Duodenal mucosa (tissue), 2 donors: ENCODE data around the gene LSP1.

Experiments used
- H3K27ac ChIP-seq: one replicate; pipeline ENCODE4 v1.7.0; 2013; ENCODE audit warnings: low read depth, low read length
- H3K27me3 ChIP-seq, 2 donors: one replicate each; pipeline ENCODE4 v1.7.0; 2013; ENCODE audit warnings: low read length in 2 of 2, control low read depth in 1 of 2; ENCODE audit not compliant: insufficient read depth in 2 of 2, control insufficient read depth in 1 of 2
- H3K36me3 ChIP-seq, 2 donors: one replicate each; pipeline ENCODE4 v1.7.0; 2013; ENCODE audit warnings: low read length in 2 of 2, control low read depth in 1 of 2; ENCODE audit not compliant: insufficient read depth in 2 of 2, control insufficient read depth in 1 of 2
- H3K4me1 ChIP-seq, 2 donors: one replicate each; pipeline ENCODE4 v1.7.0; 2013; ENCODE audit warnings: low read length in 2 of 2, control low read depth in 1 of 2; ENCODE audit not compliant: insufficient read depth in 2 of 2, control insufficient read depth in 1 of 2
- H3K4me3 ChIP-seq, 2 donors: one replicate each; pipeline ENCODE4 v1.7.0; 2013; ENCODE audit warnings: low read length in 2 of 2, low read depth in 1 of 2
- H3K9ac ChIP-seq, 2 donors: one replicate each; pipeline ENCODE4 v1.7.0; 2013; ENCODE audit warnings: low read length in 2 of 2, low read depth in 1 of 2
- H3K9me3 ChIP-seq, 2 donors: one replicate each; pipeline ENCODE4 v1.7.0; 2013; ENCODE audit warnings: low read length in 2 of 2, control low read depth in 1 of 2; ENCODE audit not compliant: control insufficient read depth in 1 of 2

Gene LSP1

DNA sequence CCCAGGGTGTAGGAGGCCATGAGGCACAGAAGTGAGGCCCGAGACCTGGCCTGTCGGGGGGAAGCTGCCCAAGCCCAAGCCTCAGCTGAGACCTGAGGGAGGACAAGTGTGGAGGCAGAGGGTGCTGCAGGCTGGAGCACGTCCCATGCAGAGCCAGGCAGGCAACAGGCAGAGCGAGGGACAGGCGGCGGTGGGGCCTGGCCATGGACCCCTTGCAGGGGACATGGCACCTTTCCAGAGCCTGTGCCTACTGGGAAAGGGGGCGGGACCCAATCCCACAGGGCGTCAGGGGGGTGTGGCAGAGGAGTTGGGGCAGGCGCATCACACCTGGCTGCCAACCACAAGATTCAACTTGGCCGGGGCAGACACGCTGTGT is 9.8 kb upstream of the LSP1 start:
- Histone ChIP-seq H3K27me3 (no peaks in the 10 kb centered on the region), H3K4me1 (peaks cover 11 to 17% of the 10 kb centered on the region in 2 donors), H3K27ac (no peak overlapping the region), H3K9me3 (no peaks in the 10 kb centered on the region), H3K4me3 (no peak overlapping the region), H3K9ac (no peak overlapping the region), H3K36me3 (no peaks in the 10 kb centered on the region)

DNA sequence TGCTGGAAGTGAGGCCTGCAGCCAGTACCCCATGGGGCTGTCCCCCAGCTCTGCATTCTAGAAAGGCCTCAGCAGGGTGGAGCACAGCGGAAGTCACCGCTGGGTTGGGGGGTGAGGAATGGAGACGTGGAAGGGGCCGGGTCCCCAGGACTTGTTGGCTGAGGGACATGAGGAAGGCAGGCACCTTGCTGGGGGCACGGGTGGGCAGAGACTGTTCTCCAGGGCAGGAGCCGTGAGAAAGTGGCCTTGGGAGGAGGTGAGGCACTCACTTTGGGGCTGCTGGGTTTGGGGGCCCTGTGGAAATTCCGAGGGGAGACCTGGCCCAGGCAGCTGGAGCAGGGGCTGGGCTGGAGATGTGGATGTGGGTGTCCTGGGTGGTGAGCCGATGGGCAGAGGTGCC is 9.1 kb upstream of the LSP1 start:
- H3K27me3 ChIP-seq: no peaks in the 10 kb centered on the region
- H3K9ac ChIP-seq: no peak overlapping the region
- no peak overlapping the region for H3K4me3 ChIP-seq
- H3K27ac ChIP-seq: no peak overlapping the region
- H3K4me1 ChIP-seq: peaks cover 11 to 17% of the 10 kb centered on the region in 2 donors
- H3K36me3 ChIP-seq: no peaks in the 10 kb centered on the region
- H3K9me3 ChIP-seq: no peaks in the 10 kb centered on the region

DNA sequence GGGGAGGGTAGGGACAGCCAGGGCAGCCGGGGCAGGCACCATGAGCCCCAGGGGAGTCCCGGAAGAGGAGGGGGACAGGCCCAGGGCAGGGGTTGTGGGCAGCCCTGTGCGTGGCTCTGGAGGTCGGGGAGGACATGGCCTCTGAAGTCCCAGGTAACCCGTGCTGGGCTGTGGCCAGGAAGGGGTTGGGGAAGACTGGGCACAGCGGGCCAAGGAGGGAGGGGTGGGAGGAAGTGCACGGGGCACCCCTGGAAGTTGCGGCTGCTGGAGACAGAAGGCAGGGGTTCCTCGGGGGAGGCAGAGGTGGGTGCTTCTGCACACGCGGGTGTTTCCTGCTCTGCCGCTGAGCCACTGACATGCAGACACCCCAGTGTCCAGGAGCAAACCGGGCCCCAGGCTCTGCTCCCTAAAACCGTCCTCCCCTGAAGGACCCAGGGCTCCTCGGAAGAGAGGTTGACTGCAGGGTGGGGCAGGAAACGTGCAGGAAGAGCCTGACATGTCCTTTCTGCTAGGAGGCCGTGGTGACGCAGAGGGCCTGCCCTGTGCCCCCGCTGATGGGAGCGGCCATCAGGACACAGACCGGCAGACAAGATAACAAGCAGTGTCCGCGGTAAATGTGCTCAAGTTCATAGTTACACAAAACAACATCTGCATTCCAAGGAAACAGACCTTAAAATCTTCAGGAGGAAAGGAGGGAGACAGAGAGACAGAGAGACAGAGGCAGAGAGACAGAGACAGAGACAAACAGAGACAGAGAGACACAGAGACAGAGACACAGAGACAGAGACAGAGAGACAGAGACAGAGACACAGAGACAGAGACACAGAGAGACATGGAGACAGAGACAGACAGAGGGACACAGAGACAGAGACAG is 8.4 kb upstream of the LSP1 start:
- Histone ChIP-seq H3K9me3 (no peaks in the 10 kb centered on the region), H3K4me1 (peaks cover 11 to 18% of the 10 kb centered on the region in 2 donors), H3K9ac (peak overlapping the region; percentile 12 to 18), H3K4me3 (no peak overlapping the region), H3K36me3 (no peaks in the 10 kb centered on the region), H3K27ac (no peak overlapping the region), H3K27me3 (no peaks in the 10 kb centered on the region)

DNA sequence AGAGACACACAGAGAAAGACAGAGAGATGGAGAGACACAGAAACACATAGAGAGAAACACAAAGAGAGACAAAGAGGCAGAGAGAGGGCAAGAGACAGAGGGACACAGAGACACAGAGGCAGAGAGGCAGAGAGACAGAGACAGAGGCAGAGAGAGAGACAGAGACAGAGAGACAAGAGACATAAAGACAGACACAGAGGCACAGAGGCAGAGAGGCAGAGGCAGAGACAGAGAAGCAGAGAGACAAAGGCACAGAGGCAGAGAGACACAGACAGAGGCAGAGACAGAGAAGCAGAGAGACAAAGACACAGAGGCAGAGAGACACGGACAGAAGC is 7.8 kb upstream of the LSP1 start:
- no peak overlapping the region for H3K4me3 ChIP-seq
- no peaks in the 10 kb centered on the region for H3K27me3 ChIP-seq
- H3K9me3 ChIP-seq: no peaks in the 10 kb centered on the region
- no peak overlapping the region for H3K27ac ChIP-seq
- H3K36me3 ChIP-seq: no peaks in the 10 kb centered on the region
- peaks cover 11 to 24% of the 10 kb centered on the region in 2 donors for H3K4me1 ChIP-seq
- H3K9ac ChIP-seq: peak overlapping the region in 1 of 2 donors; percentile 12

DNA sequence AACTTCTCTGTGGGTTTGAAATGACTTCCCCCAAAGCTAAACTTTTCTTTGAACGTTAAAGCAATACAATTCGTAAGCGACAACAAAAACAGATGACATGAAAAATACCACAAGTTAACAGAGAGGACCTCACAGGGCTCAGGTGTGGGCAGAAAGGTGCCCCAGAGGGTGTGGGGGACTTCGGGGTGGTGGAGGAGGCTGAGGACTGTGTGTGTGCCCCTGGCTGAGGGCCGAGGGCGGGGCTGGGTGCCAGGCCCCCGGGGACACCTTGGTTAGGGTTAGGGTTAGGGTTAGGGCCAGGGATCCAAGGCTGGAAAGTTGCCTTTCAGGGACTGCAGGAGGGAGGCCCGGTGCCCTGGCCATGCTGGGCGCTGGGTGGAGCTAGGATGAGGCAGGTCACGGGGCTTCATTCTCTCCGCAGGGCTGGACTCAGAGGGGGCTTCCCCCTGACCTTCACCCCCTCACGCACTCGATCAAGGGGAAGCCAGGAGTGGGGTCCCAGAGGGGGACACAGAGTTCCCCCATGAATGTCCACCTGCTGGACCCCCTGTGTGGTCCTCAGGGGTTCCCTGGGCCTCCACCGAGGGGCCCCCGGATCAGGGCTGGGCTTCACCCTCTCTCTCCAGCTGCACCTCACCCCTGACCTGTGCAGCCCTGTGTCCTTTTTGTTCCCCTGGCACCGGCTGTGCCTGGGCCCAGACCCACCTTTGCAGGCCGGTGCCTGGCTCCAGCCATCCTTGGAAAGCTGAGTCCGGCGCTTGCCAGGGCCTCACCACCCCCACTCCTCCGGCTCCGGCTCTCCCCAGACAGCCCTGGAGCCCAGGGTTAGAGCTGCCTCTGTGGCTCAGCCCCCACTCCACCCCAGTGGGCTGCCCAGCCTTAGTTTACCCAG is 7.1 kb upstream of the LSP1 start:
- H3K27ac ChIP-seq: no peak overlapping the region
- H3K4me1 ChIP-seq: peaks cover 15 to 28% of the 10 kb centered on the region in 2 donors

GRCh38 chr11:1846453-1846932 is 6.4 kb upstream of the LSP1 start:
- H3K9ac ChIP-seq: no peak overlapping the region
- H3K4me1 ChIP-seq: peaks cover 18 to 31% of the 10 kb centered on the region in 2 donors
- no peaks in the 10 kb centered on the region for H3K27me3 ChIP-seq
- no peaks in the 10 kb centered on the region for H3K9me3 ChIP-seq
- no peak overlapping the region for H3K27ac ChIP-seq
- H3K4me3 ChIP-seq: no peak overlapping the region
- H3K36me3 ChIP-seq: no peaks in the 10 kb centered on the region

More for the DNA sequence above, 7.1 kb upstream of the LSP1 start:
- Histone ChIP-seq H3K9me3 (no peaks in the 10 kb centered on the region), H3K27me3 (no peaks in the 10 kb centered on the region), H3K4me3 (no peak overlapping the region), H3K9ac (no peak overlapping the region), H3K36me3 (no peaks in the 10 kb centered on the region)

GRCh38 chr11:1847006-1847735 is 5.7 kb upstream of the LSP1 start:
- Histone ChIP-seq H3K9ac (no peak overlapping the region), H3K9me3 (no peaks in the 10 kb centered on the region), H3K4me1 (peaks cover 23 to 38% of the 10 kb centered on the region in 2 donors)

GRCh38 chr11:1847926-1848639 is 4.8 kb upstream of the LSP1 start:
- Histone ChIP-seq H3K4me1 (peaks cover 29 to 43% of the 10 kb centered on the region in 2 donors), H3K36me3 (no peaks in the 10 kb centered on the region), H3K9ac (no peak overlapping the region), H3K4me3 (no peak overlapping the region), H3K27ac (no peak overlapping the region), H3K27me3 (no peaks in the 10 kb centered on the region), H3K9me3 (no peaks in the 10 kb centered on the region)

More at GRCh38 chr11:1847006-1847735, 5.7 kb upstream of the LSP1 start:
- Histone ChIP-seq H3K27ac (no peak overlapping the region), H3K27me3 (no peaks in the 10 kb centered on the region), H3K4me3 (no peak overlapping the region), H3K36me3 (no peaks in the 10 kb centered on the region)

- Histone ChIP-seq H3K36me3 (no peaks in the 10 kb centered on the region), H3K27me3 (no peaks in the 10 kb centered on the region), H3K9ac (no peak overlapping the region), H3K27ac (no peak overlapping the region), H3K9me3 (no peaks in the 10 kb centered on the region), H3K4me3 (no peak overlapping the region), H3K4me1 (peaks cover 29 to 42% of the 10 kb centered on the region in 2 donors)
Observed at GRCh38 chr11:1848640-1849430, 4.0 kb upstream of the LSP1 start.
